ENCODE results near the gene GRAMD4. TPM values are rescaled to one million over a fixed set of nuclear protein-coding genes. Genes with fewer than 3 reads are reported as not detected.
"Not testable (repeated sequence)": the region's sequence is repeated elsewhere in the genome, so short reads cannot be mapped to it uniquely, and the experiment has no call there.

The GRAMD4 gene
- total and polyA plus RNA-seq, 2 experiments from 2014 or later = 21.8 to 31.0 TPM

DNA sequence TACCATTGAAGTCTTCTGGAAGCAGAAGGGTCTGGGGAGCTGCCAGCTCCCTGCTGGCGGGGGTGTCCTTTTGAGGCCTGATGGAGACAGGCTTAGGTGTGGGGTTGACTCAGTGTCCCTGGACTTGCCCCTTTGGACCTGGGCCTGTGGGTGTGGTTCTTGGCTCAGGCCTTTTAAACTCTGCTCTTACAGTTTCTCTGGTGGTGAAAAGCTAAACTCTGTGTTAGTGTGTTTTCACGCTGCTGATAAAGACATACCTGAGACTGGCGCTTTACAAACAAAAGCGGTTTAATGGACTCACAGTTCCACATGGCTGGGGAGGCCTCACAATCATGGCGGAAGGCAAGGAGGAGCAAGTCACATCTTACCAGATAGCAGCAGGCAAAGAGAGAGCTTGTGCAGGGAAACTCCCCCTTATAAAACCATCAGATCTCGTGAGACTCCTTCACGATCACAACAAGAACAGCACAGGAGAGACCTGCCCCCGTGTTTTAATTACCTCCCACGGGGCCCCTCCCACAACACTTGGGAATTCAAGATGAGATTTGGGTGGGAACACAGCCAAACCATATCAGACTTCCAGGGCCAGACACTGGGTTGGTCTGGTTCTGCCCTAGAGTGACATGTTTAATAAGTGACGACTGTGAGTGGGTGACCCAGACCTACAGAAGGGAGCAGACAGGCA lies 26.5 kb downstream of the GRAMD4 start:
- Histone ChIP-seq H3K4me1 (ENCODE audit: insufficient read depth) (peaks cover 26% of the 10 kb centered on the region), H3K79me2 (peaks cover 29% of the 10 kb centered on the region), H3K4me2 (peak overlapping the region; percentile 14), H3K27ac (peak overlapping the region; percentile 92), H2AFZ (no peak overlapping the region), H3K27me3 (no peaks in the 10 kb centered on the region), H3K4me3 (no peak overlapping the region), H4K20me1 (ENCODE audit: insufficient read depth, poor library complexity, severe bottlenecking) (no peaks in the 10 kb centered on the region), H3K9me2 (replicated peaks; ENCODE audit: insufficient read depth) (no peaks in the 10 kb centered on the region), H3K9me3 (ENCODE audit: low read depth) (no peaks in the 10 kb centered on the region), H3K36me3 (replicated peaks; ENCODE audit: insufficient read depth, low read depth) (no peaks in the 10 kb centered on the region)
- DNase-seq (ENCODE audit: low spot score) = peak; percentile 47
- TF ChIP-seq, protein P1, sequence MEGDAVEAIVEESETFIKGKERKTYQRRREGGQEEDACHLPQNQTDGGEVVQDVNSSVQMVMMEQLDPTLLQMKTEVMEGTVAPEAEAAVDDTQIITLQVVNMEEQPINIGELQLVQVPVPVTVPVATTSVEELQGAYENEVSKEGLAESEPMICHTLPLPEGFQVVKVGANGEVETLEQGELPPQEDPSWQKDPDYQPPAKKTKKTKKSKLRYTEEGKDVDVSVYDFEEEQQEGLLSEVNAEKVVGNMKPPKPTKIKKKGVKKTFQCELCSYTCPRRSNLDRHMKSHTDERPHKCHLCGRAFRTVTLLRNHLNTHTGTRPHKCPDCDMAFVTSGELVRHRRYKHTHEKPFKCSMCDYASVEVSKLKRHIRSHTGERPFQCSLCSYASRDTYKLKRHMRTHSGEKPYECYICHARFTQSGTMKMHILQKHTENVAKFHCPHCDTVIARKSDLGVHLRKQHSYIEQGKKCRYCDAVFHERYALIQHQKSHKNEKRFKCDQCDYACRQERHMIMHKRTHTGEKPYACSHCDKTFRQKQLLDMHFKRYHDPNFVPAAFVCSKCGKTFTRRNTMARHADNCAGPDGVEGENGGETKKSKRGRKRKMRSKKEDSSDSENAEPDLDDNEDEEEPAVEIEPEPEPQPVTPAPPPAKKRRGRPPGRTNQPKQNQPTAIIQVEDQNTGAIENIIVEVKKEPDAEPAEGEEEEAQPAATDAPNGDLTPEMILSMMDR (IDR thresholded peaks at IDR 0.05; ENCODE audit: poor library complexity) = no peak
- TF ChIP-seq EZH2 (IDR thresholded peaks at IDR 0.05; ENCODE audit: borderline replicate concordance) (no peak), EZH2phosphoT487 (IDR thresholded peaks at IDR 0.05; ENCODE audit: low read depth, severe bottlenecking, unreplicated experiment) (no peak)
- WGBS (ENCODE audit: low lambda C conversion rate, missing lambda C conversion rate) = 83% methylated on average over 10 of the region's 10 CpGs

DNA sequence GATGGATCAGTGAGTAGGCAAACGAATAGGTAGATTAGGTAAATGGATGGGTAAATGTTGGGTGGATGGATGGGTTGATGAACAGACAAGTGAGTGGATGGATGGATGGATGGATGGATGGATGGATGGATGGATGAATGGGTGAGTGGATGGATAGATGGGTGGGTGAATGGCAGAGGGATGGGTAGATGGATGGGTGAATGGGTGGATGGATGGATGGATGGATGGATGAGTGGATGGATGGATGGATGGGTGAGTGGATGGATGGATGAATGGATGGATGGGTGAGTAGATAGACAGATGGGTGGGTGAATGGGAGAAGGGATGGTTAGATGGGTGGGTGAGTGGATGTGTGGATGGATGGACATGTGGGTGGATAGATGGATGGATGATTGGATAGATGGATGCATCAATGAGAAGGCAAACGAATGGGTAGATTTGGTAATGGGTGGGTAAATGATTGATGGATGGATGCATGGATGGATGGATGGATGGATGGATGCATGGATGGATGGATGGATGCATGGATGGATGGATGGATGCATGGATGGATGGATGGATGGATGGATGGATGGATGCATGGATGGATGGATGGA lies 28.1 kb downstream of the GRAMD4 start:
- H3K9me3 ChIP-seq (ENCODE audit: low read depth); DNase-seq (ENCODE audit: low spot score); H3K4me3 ChIP-seq; H3K27me3 ChIP-seq; H3K9me2 ChIP-seq (replicated peaks; ENCODE audit: insufficient read depth); H3K4me2 ChIP-seq; H4K20me1 ChIP-seq (ENCODE audit: insufficient read depth, poor library complexity, severe bottlenecking); H3K27ac ChIP-seq; H3K36me3 ChIP-seq (replicated peaks; ENCODE audit: insufficient read depth, low read depth); H2AFZ ChIP-seq: not testable (repeated sequence)
- Histone ChIP-seq H3K79me2 (peaks cover 30% of the 10 kb centered on the region), H3K4me1 (ENCODE audit: insufficient read depth) (peaks cover 36% of the 10 kb centered on the region)
- 95% methylated on average over 1 of the region's 2 CpGs for WGBS (ENCODE audit: low lambda C conversion rate, missing lambda C conversion rate)

DNA sequence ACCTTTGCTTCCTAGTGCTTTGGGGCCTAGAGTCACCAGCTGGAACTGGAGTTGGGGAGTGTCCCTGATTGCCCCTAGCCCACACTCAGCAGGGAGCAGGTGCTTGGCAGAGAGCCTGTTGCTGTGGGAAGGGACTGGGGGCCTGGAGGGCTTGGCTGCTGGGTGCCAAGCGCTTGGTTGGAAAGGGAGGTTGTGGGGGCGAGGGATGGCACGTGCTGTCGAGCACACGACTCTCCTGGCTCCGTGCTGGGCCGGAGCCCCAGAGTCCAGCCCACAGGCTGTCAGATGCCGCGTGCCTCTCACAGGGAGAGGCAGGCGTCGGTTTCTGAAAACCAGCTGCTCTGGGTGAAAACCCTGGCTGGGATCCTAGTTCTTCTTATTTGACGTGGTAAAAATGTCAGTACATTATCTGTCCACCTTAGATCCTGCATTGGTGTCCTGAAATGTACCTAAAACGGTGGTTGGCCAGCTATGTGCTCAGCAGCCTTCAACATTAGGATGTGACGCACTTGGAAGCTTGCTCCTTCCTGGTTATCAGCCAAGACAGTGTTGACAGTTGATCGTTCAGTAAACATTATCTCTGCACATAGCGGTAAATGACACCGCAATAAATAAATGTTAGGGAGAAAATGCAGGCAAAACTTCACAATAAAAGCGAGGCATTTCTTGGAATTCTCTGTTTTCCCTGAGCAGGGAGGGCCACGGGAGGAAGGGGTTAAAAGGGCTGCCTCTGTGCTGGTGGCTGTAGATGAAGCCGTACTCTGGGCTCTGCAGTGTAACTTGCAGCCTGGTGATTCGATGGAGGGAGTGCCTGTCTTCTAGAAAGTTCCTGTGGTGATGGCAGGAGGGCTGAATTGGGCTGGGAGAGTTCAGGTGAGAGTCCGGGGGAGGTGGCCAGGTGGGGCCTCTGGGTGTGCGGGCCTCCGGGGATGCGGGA lies 29.2 kb downstream of the GRAMD4 start:
- no peaks in the 10 kb centered on the region for H3K9me2 ChIP-seq (replicated peaks; ENCODE audit: insufficient read depth)
- no peak overlapping the region for H2AFZ ChIP-seq
- no peaks in the 10 kb centered on the region for H3K9me3 ChIP-seq (ENCODE audit: low read depth)
- peaks cover 3% of the 10 kb centered on the region for H4K20me1 ChIP-seq (ENCODE audit: insufficient read depth, poor library complexity, severe bottlenecking)
- no peak for TF ChIP-seq EZH2phosphoT487 (IDR thresholded peaks at IDR 0.05; ENCODE audit: low read depth, severe bottlenecking, unreplicated experiment)
- TF ChIP-seq, protein P1 (IDR thresholded peaks at IDR 0.05; ENCODE audit: poor library complexity) = no peak
- no peak for TF ChIP-seq EZH2 (IDR thresholded peaks at IDR 0.05; ENCODE audit: borderline replicate concordance)
- DNase-seq (ENCODE audit: low spot score) = no peak
- WGBS (ENCODE audit: low lambda C conversion rate, missing lambda C conversion rate) = 56% methylated on average over 25 of the region's 25 CpGs
- peaks cover 31% of the 10 kb centered on the region for H3K79me2 ChIP-seq
- H3K4me1 ChIP-seq (ENCODE audit: insufficient read depth) = peaks cover 38% of the 10 kb centered on the region
- peak overlapping the region; percentile 26 for H3K27ac ChIP-seq
- H3K4me3 ChIP-seq = no peak overlapping the region
- H3K27me3 ChIP-seq = no peaks in the 10 kb centered on the region
- peak overlapping the region; percentile 51 for H3K4me2 ChIP-seq
- H3K36me3 ChIP-seq (replicated peaks; ENCODE audit: insufficient read depth, low read depth) = no peaks in the 10 kb centered on the region
